ENCODE results near the gene EPHX1.

GRCh38 chr1:225865514-225865913 lies 55.6 kb downstream of the EPHX1 start:
- TF ChIP-seq POLR2A (IDR thresholded peaks at IDR 0.05) = no peak
- no peak for TF ChIP-seq CTCF (IDR thresholded peaks at IDR 0.05)

Measured in adrenal gland (tissue), 5 donors.